ENCODE measurements around the gene FDCSP. TPM values are rescaled to one million over a fixed set of nuclear protein-coding genes. Genes with fewer than 3 reads are reported as not detected.

Gene FDCSP
- total RNA-seq (2014; rRNA removed; shearing (Covaris generic)) = not detected in 2 replicates

GRCh38 chr4:70225824-70226223, at the start of gene FDCSP:
Gene FDCSP, plus strand, starts transcription at chr4:70226124. Its CDS starts 5,071 bp downstream, at chr4:70231195.

GRCh38 chr4:70195425-70195824, 30.5 kb upstream of the FDCSP start, which contains the start of gene ODAM:
Gene ODAM, plus strand, starts transcription at chr4:70195725. Its CDS starts 819 bp downstream, at chr4:70196544.

DNA sequence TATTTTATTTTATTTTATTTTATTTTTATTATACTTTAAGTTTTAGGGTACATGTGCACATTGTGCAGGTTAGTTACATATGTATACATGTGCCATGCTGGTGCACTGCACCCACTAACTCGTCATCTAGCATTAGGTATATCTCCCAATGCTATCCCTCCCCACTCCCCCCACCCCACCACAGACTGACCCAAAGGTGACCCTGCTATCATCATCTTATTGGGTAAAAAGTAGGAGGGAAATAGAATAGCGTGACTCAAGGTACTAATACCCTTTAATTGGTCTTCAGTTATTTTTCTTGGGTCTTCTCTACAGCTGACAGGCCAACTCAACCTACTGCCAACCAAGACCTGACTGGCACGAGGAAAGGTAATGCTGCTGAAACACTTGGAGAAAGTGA, 16.4 kb downstream of the FDCSP start, which contains the start of gene CSN3:
Gene CSN3 (plus strand): TSS at position 301 of the 400 bp plus-strand sequence. CDS start 2,223 bp downstream, outside the sequence.

Other genes with a start within 250 kb of the FDCSP start
- gene STATH, start 230.2 kb upstream of the FDCSP start, total RNA-seq (2014; rRNA removed; shearing (Covaris generic)) = not detected in 2 replicates
- gene HTN3, start 197.7 kb upstream of the FDCSP start, total RNA-seq (2014; rRNA removed; shearing (Covaris generic)) = not detected in 2 replicates
- not detected in 2 replicates for gene HTN1, start 175.7 kb upstream of the FDCSP start, total RNA-seq (2014; rRNA removed; shearing (Covaris generic))
- not detected in 2 replicates for gene PRR27, start 71.9 kb upstream of the FDCSP start, total RNA-seq (2014; rRNA removed; shearing (Covaris generic))
- not detected in 2 replicates for gene ODAM, start 30.4 kb upstream of the FDCSP start, total RNA-seq (2014; rRNA removed; shearing (Covaris generic))
- gene CSN3, start 16.5 kb downstream of the FDCSP start, total RNA-seq (2014; rRNA removed; shearing (Covaris generic)) = not detected in 2 replicates
- not detected in 2 replicates for gene CABS1, start 108.9 kb downstream of the FDCSP start, total RNA-seq (2014; rRNA removed; shearing (Covaris generic))
- not detected in 2 replicates for gene SMR3A, start 134.6 kb downstream of the FDCSP start, total RNA-seq (2014; rRNA removed; shearing (Covaris generic))
- not detected in 2 replicates for gene SMR3B, start 157.0 kb downstream of the FDCSP start, total RNA-seq (2014; rRNA removed; shearing (Covaris generic))
- not detected in 2 replicates for gene OPRPN, start 171.8 kb downstream of the FDCSP start, total RNA-seq (2014; rRNA removed; shearing (Covaris generic))
- not detected in 2 replicates for gene MUC7, start 246.1 kb downstream of the FDCSP start, total RNA-seq (2014; rRNA removed; shearing (Covaris generic))

All from A375 (cell line).